SK-N-SH (cell line): ENCODE data around the gene A2M. TPM values are rescaled to one million over a fixed set of nuclear protein-coding genes. Genes with fewer than 3 reads are reported as not detected.

Experiments used
- CTCF ChIA-PET: fragments of 300-600, 350-600 bp; formaldehyde crosslinking; extraction: SDS; loops from one replicate; lab custom pipeline; 2021; lab: Yijun Ruan, JAX
- POLR2A ChIA-PET: fragments of 350-600 bp; sonication (Branson Sonifier 250); formaldehyde crosslinking; extraction: SDS; loops from one replicate; lab custom pipeline; 2020; ENCODE audit warnings: antibody characterized with exemption, inconsistent platforms; lab: Yijun Ruan, JAX
- DNase-seq: peaks from one replicate; pipeline ENCODE4 v3.0.0; 2012
- H2AFZ ChIP-seq: fragments of 200-600 bp; sonication (generic); 2 replicates; pipeline ENCODE4 v1.8.1; 2016; ENCODE audit warnings: antibody characterized with exemption, mild to moderate bottlenecking, low read depth
- H3F3A ChIP-seq: fragments of 200-600 bp; sonication (generic); replicated peaks from 2 replicates; pipeline ENCODE3; 2016; ENCODE audit warnings: antibody characterized with exemption, mild to moderate bottlenecking; ENCODE audit not compliant: insufficient read depth
- H3K27ac ChIP-seq, 2 experiments: fragments of 200-500 bp in 1 of 2; fragments of 200-600 bp in 1 of 2; sonication (Bioruptor generic) in 1 of 2; sonication (generic), shearing (Covaris generic) in 1 of 2; 2 replicates each; pipeline versions ENCODE4 v1.5.1 to v1.6.1; 2014 to 2016; ENCODE audit warnings: low read depth in 2 of 2, inconsistent platforms in 1 of 2, low read length in 1 of 2, mild to moderate bottlenecking in 1 of 2, mixed read lengths in 1 of 2
- H3K27me3 ChIP-seq: fragments of 200-600 bp; sonication (generic), shearing (Covaris generic); 2 replicates; pipeline ENCODE4 v1.6.1; 2016; ENCODE audit warnings: mixed run types; ENCODE audit not compliant: insufficient read depth
- H3K36me3 ChIP-seq, 2 experiments: fragments of 200-500 bp in 1 of 2; fragments of 200-600 bp in 1 of 2; sonication (Bioruptor generic) in 1 of 2; sonication (generic) in 1 of 2; replicated peaks in 1 of 2; 2 replicates each; pipeline versions ENCODE3 to v1.5.1; 2014 to 2016; ENCODE audit warnings: low read length in 1 of 2, mild to moderate bottlenecking in 1 of 2; ENCODE audit not compliant: insufficient read depth in 2 of 2, control insufficient read depth in 1 of 2
- H3K4me1 ChIP-seq, 2 experiments: fragments of 200-500 bp in 1 of 2; fragments of 200-600 bp in 1 of 2; sonication (Bioruptor generic) in 1 of 2; sonication (generic), shearing (Covaris generic) in 1 of 2; 2 replicates each; pipeline versions ENCODE4 v1.5.1 to v1.6.1; 2014 to 2016; ENCODE audit warnings: low read depth in 1 of 2, low read length in 1 of 2, mixed run types in 1 of 2; ENCODE audit not compliant: insufficient read depth in 2 of 2, control insufficient read depth in 1 of 2
- H3K4me2 ChIP-seq: fragments of 200-600 bp; sonication (generic), shearing (Covaris generic); 2 replicates; pipeline ENCODE4 v1.6.1; 2017; ENCODE audit warnings: mixed run types
- H3K4me3 ChIP-seq, 2 experiments: fragments of 200-500 bp in 1 of 2; fragments of 200-600 bp in 1 of 2; sonication (Bioruptor generic) in 1 of 2; sonication (generic), shearing (Covaris generic) in 1 of 2; 2 replicates each; pipeline versions ENCODE4 v1.5.1 to v1.8.1; 2014 to 2016; ENCODE audit warnings: low read depth in 2 of 2, inconsistent platforms in 1 of 2, low read length in 1 of 2, mild to moderate bottlenecking in 1 of 2, mixed read lengths in 1 of 2, moderate library complexity in 1 of 2
- H3K79me2 ChIP-seq: fragments of 200-600 bp; sonication (generic); 2 replicates; pipeline ENCODE4 v1.8.1; 2017; ENCODE audit warnings: mild to moderate bottlenecking; ENCODE audit not compliant: insufficient read depth
- H3K9ac ChIP-seq: fragments of 200-600 bp; sonication (generic); 2 replicates; pipeline ENCODE4 v1.6.1; 2017; ENCODE audit warnings: mixed run types
- H3K9me2 ChIP-seq: fragments of 200-600 bp; sonication (generic); 2 replicates; pipeline ENCODE4 v1.6.1; 2017; ENCODE audit warnings: mixed run types
- H3K9me3 ChIP-seq: fragments of 200-600 bp; sonication (generic); 2 replicates; pipeline ENCODE4 v1.6.1; 2017; ENCODE audit warnings: mixed run types, mild to moderate bottlenecking, moderate library complexity
- H4K20me1 ChIP-seq: fragments of 200-600 bp; sonication (generic); 2 replicates; pipeline ENCODE4 v1.6.1; 2017; ENCODE audit warnings: mild to moderate bottlenecking, mixed run types; ENCODE audit not compliant: insufficient read depth
- CHD2 ChIP-seq: fragments of 150-350 bp; IDR thresholded peaks from 2 replicates; pipeline ENCODE4 v1.6.1; 2018; ENCODE audit warnings: low read length; ENCODE audit not compliant: partially characterized antibody
- ELF1 ChIP-seq: IDR thresholded peaks from 2 replicates; pipeline ENCODE4 v1.4.0; 2012
- FOXJ3 ChIP-seq: sonication (generic); formaldehyde crosslinking; IDR thresholded peaks from 2 replicates; pipeline ENCODE4 v1.5.1; 2020; ENCODE audit warnings: mild to moderate bottlenecking, missing genetic modification reagents
- GATA2 ChIP-seq: sonication (generic); formaldehyde crosslinking; IDR thresholded peaks from 2 replicates; pipeline ENCODE4 v1.5.0; 2020; ENCODE audit warnings: mild to moderate bottlenecking, missing genetic modification reagents
- JUND ChIP-seq: IDR thresholded peaks from 2 replicates; pipeline ENCODE4 v1.4.0; 2012
- MXI1 ChIP-seq: IDR thresholded peaks from 2 replicates; pipeline ENCODE4 v1.6.1; 2012; ENCODE audit warnings: mild to moderate bottlenecking, low read depth, low read length, improper control_type of control experiment
- NRF1 ChIP-seq: IDR thresholded peaks from 2 replicates; pipeline ENCODE4 v1.6.1; 2012; ENCODE audit warnings: low read depth, mild to moderate bottlenecking, low read length
- PBX3 ChIP-seq: IDR thresholded peaks from 2 replicates; pipeline ENCODE4; 2012
- POLR2AphosphoS5 ChIP-seq: IDR thresholded peaks from 2 replicates; pipeline ENCODE4 v1.6.1; 2012; ENCODE audit warnings: low read depth, low read length
- REST ChIP-seq: IDR thresholded peaks from 2 replicates; pipeline ENCODE4 v1.6.1; 2012; ENCODE audit warnings: mild to moderate bottlenecking, low read depth, low read length, moderate library complexity
- SIN3A ChIP-seq: IDR thresholded peaks from 2 replicates; pipeline ENCODE4 v1.6.1; 2012; ENCODE audit warnings: low read depth, mild to moderate bottlenecking, low read length, moderate library complexity, borderline replicate concordance
- SMC3 ChIP-seq: IDR thresholded peaks from 2 replicates; pipeline ENCODE4 v1.6.1; 2012; ENCODE audit warnings: low read depth, low read length, improper control_type of control experiment
- TAF1 ChIP-seq: IDR thresholded peaks from 2 replicates; pipeline ENCODE4 v1.6.1; 2012; ENCODE audit warnings: low read depth, mild to moderate bottlenecking, low read length, moderate library complexity, borderline replicate concordance
- TCF12 ChIP-seq: IDR thresholded peaks from 2 replicates; pipeline ENCODE4 v1.4.0; 2012
- TEAD4 ChIP-seq: IDR thresholded peaks from 2 replicates; pipeline ENCODE4 v1.4.0; 2012; ENCODE audit warnings: mild to moderate bottlenecking, borderline replicate concordance; ENCODE audit not compliant: insufficient read depth
- USF1 ChIP-seq: IDR thresholded peaks from 2 replicates; pipeline ENCODE4 v1.4.0; 2012; ENCODE audit warnings: low read depth, borderline replicate concordance
- YY1 ChIP-seq: IDR thresholded peaks from 2 replicates; pipeline ENCODE4 v1.4.0; 2012; ENCODE audit warnings: low read depth, mild to moderate bottlenecking
- ZBTB33 ChIP-seq: IDR thresholded peaks from 2 replicates; pipeline ENCODE4 v1.4.0; 2012; ENCODE audit warnings: low read depth, borderline replicate concordance
- WGBS: methylation state at CpG from one replicate; pipeline ENCODE4 v1.1.6; 2017; ENCODE audit warnings: low lambda C conversion rate; 5-methylcytosine and 5-hydroxymethylcytosine counted together
- polyA plus RNA-seq, 3 experiments: library from polyadenylated mRNA; depleted of rRNA; stranded (reverse); fragments of >200 nt; gene quantifications; 2 replicates each; pipeline ENCODE4 v1.2.3, GENCODE V29; 2012

Gene A2M
- polyA plus RNA-seq, 1 of the 3 experiments (the other 2 are of a cell fraction): not detected

GRCh38 chr12:9032202-9032964 lies 83.3 kb downstream of the A2M start (continued):
- TF ChIP-seq PBX3 (no peak), NRF1 (no peak)

- no peaks in the 10 kb centered on the region for H3K9me3 ChIP-seq
- ChIA-PET POLR2A (no interaction called here), CTCF (interaction anchor here (0.7 to 1.7 kb wide), 3 partner anchors 8 to 141 kb away, joined by 3 to 6 read pairs (median 5); no protein-coding TSS in a partner anchor)
- 45% methylated on average over 2 of the region's 2 CpGs for WGBS
- H3K4me3 ChIP-seq: no peak overlapping the region
- H3K36me3 ChIP-seq: no peaks in the 10 kb centered on the region
- H3F3A ChIP-seq: no peaks in the 10 kb centered on the region
- H3K4me1 ChIP-seq: no peaks in the 10 kb centered on the region
- H3K9ac ChIP-seq: no peak overlapping the region
- H4K20me1 ChIP-seq: no peaks in the 10 kb centered on the region
- DNase-seq: no peak
- no peak overlapping the region for H3K4me2 ChIP-seq
- H3K27ac ChIP-seq: no peak overlapping the region
- no peaks in the 10 kb centered on the region for H3K27me3 ChIP-seq
- TF ChIP-seq TAF1 (no peak), YY1 (no peak), ZBTB33 (no peak), GATA2 (CRISPR knock-in tag) (no peak), FOXJ3 (CRISPR knock-in tag) (no peak), USF1 (no peak), TEAD4 (no peak), POLR2AphosphoS5 (no peak), JUND (no peak), SIN3A (no peak), TCF12 (no peak), ELF1 (no peak), REST (no peak), MXI1 (no peak), CHD2 (no peak), SMC3 (no peak), NRF1 (no peak), PBX3 (no peak)
- no peaks in the 10 kb centered on the region for H3K9me2 ChIP-seq
- no peak overlapping the region for H2AFZ ChIP-seq
- no peaks in the 10 kb centered on the region for H3K79me2 ChIP-seq
These were observed 84.9 kb downstream of the A2M start for GRCh38 chr12:9030776-9031175.
